HL-60 (cell line): ENCODE data around the gene KCNJ3.

Experiments
- DNase-seq, 2 experiments: peaks; one replicate each; pipeline ENCODE4 v3.0.0-alpha.2; 2010 to 2020; ENCODE audit warnings: low read depth in 1 of 2, low spot score in 1 of 2
- H3K27ac ChIP-seq: fragments of 250-450 bp; sonication (Bioruptor Pico); replicated peaks from 2 replicates; pipeline ENCODE4 v1.5.1; 2020; ENCODE audit warnings: mild to moderate bottlenecking, moderate library complexity
- H3K27me3 ChIP-seq: fragments of 250-450 bp; sonication (Bioruptor Pico); 2 replicates; pipeline ENCODE4 v1.5.1; 2021; ENCODE audit warnings: mild to moderate bottlenecking, moderate library complexity; ENCODE audit not compliant: insufficient read depth, poor library complexity, severe bottlenecking
- H3K4me3 ChIP-seq: replicated peaks from 2 replicates; pipeline ENCODE4 v1.5.1; 2011; ENCODE audit warnings: mild to moderate bottlenecking, control low read depth, low read length; ENCODE audit not compliant: insufficient read depth
- GABPA ChIP-seq: IDR thresholded peaks from 2 replicates; pipeline ENCODE4 v1.6.1; 2012; ENCODE audit warnings: low read depth
- POLR2AphosphoS5 ChIP-seq: IDR thresholded peaks from 2 replicates; pipeline ENCODE4 v1.6.1; 2012; ENCODE audit warnings: low read depth
- SPI1 ChIP-seq: IDR thresholded peaks from 2 replicates; pipeline ENCODE4 v1.6.1; 2012; ENCODE audit warnings: low read depth, mild to moderate bottlenecking, borderline replicate concordance
- TF ChIP-seq, protein P1 (sequence below): IDR thresholded peaks from 2 replicates; pipeline ENCODE4 v1.6.1; 2012; ENCODE audit warnings: low read depth; ENCODE audit not compliant: insufficient replicate concordance
- TF ChIP-seq, protein P2 (sequence below): IDR thresholded peaks from one replicate; pipeline ENCODE4 v1.5.1; 2011; ENCODE audit warnings: low read length, control low read depth, inconsistent platforms; ENCODE audit not compliant: insufficient read depth

KCNJ3 gene

DNA sequence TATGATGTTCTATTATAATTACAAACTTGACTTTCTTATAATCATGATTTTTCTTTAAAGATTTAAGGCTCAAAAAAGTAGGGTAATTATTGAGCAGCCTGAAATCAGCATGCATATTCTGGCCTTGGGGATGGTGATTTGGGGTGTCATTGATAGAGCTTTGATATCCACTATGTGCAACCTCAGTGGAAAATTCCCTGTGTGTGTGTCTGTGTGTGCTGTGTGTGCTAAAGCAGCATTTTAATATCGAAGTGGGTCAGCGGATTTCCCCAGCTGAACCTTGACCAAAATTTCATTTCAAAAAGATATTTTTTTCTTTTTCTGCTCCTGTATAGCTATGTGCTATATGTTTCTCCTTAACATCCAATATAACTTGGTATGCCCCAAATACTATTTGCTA, 11.6 kb downstream of the KCNJ3 start:
- Histone ChIP-seq H3K27ac (no peak overlapping the region), H3K27me3 (no peaks in the 10 kb centered on the region), H3K4me3 (no peak overlapping the region)
- DNase-seq: no peak
- no peak for TF ChIP-seq POLR2AphosphoS5
- TF ChIP-seq, protein P1, sequence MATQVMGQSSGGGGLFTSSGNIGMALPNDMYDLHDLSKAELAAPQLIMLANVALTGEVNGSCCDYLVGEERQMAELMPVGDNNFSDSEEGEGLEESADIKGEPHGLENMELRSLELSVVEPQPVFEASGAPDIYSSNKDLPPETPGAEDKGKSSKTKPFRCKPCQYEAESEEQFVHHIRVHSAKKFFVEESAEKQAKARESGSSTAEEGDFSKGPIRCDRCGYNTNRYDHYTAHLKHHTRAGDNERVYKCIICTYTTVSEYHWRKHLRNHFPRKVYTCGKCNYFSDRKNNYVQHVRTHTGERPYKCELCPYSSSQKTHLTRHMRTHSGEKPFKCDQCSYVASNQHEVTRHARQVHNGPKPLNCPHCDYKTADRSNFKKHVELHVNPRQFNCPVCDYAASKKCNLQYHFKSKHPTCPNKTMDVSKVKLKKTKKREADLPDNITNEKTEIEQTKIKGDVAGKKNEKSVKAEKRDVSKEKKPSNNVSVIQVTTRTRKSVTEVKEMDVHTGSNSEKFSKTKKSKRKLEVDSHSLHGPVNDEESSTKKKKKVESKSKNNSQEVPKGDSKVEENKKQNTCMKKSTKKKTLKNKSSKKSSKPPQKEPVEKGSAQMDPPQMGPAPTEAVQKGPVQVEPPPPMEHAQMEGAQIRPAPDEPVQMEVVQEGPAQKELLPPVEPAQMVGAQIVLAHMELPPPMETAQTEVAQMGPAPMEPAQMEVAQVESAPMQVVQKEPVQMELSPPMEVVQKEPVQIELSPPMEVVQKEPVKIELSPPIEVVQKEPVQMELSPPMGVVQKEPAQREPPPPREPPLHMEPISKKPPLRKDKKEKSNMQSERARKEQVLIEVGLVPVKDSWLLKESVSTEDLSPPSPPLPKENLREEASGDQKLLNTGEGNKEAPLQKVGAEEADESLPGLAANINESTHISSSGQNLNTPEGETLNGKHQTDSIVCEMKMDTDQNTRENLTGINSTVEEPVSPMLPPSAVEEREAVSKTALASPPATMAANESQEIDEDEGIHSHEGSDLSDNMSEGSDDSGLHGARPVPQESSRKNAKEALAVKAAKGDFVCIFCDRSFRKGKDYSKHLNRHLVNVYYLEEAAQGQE: no peak
- TF ChIP-seq, protein P2, sequence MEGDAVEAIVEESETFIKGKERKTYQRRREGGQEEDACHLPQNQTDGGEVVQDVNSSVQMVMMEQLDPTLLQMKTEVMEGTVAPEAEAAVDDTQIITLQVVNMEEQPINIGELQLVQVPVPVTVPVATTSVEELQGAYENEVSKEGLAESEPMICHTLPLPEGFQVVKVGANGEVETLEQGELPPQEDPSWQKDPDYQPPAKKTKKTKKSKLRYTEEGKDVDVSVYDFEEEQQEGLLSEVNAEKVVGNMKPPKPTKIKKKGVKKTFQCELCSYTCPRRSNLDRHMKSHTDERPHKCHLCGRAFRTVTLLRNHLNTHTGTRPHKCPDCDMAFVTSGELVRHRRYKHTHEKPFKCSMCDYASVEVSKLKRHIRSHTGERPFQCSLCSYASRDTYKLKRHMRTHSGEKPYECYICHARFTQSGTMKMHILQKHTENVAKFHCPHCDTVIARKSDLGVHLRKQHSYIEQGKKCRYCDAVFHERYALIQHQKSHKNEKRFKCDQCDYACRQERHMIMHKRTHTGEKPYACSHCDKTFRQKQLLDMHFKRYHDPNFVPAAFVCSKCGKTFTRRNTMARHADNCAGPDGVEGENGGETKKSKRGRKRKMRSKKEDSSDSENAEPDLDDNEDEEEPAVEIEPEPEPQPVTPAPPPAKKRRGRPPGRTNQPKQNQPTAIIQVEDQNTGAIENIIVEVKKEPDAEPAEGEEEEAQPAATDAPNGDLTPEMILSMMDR: no peak
- no peak for TF ChIP-seq SPI1
- no peak for TF ChIP-seq GABPA

DNA sequence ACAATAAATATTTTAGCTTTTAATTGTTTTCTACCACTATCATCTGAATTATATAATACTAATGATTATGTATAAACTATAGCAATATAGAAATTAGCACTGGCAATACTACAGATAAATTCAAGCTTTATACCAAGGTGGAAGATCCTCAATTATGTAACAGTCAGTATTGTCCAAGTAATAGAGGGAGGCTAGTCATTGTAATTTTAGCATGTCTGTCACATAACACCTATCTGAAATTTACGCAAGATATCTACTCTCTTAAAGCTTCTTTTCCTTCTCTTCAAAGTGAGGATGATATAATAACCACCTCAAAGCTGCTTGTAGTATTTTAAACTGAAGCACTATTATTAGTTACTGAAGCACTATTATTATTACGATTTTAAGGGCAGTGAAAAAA, 12.2 kb downstream of the KCNJ3 start:
- TF ChIP-seq, protein P1: no peak
- TF ChIP-seq, protein P2: no peak
- no peak for TF ChIP-seq POLR2AphosphoS5
- no peak for TF ChIP-seq SPI1
- TF ChIP-seq GABPA: no peak
- H3K4me3 ChIP-seq: no peak overlapping the region
- DNase-seq: no peak
- no peaks in the 10 kb centered on the region for H3K27me3 ChIP-seq
- no peak overlapping the region for H3K27ac ChIP-seq

DNA sequence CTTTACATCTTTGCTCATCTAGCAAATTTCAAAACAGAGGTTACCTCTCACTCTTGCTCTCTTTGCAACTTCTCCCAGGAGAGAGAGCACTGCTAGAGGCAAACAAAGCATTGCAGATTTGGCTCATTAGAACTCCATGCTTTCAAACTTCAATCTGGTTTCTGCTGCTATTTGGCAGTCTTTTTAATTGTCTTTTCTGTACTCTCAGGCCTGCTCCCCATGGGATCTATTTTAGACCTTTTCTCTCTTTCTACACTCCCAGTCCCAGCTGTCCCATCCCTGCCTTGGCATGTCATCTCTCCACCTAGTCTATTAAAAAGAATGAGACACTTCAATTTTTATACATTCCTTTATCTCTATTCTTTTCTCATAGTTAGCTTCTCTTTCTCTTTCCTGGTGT, 15.2 kb downstream of the KCNJ3 start:
- TF ChIP-seq GABPA (no peak), SPI1 (no peak), POLR2AphosphoS5 (no peak)
- TF ChIP-seq, protein P2: no peak
- TF ChIP-seq, protein P1: no peak

More for the DNA sequence above, 15.2 kb downstream of the KCNJ3 start:
- Histone ChIP-seq H3K27ac (no peak overlapping the region), H3K27me3 (no peaks in the 10 kb centered on the region), H3K4me3 (no peak overlapping the region)
- no peak for DNase-seq
